ENCODE measurements around the gene CNP.

The CNP gene

DNA sequence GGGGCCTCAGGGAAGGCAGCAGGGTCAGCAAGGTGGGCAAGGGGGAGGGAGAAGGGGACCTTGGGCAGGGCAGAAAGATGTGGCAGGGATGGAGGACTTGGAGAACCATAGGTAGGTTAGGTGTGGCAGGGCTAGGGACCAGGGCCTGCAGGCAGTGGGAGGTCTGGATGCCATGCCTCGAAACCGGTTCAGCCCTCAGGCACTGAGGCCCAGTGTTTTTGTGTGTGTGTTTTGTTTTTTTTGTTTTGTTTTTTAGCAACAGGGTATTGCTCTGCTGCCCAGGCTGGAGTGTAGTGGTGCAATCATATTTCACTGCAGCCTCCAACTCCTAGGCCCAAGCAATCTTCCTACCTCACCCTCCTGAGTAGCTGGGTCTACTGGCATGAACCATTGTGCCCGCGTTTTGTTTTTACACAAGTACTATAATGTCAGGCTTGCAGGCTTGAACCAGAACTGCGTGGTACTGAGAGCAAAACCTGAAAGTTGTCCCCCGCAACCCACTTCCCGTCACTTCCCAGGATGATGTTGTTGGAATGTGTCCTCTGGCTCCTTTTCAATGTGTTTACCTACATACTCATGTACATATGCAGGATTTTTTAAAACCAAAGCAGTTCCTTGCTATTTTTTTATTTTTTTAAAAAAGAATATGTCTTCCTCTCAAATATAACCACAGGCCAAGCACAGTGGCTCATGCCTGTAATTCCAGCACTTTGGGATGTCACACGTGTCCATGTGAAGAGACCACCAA, 23.8 kb upstream of the CNP start:
- DNase-seq: no peak

DNA sequence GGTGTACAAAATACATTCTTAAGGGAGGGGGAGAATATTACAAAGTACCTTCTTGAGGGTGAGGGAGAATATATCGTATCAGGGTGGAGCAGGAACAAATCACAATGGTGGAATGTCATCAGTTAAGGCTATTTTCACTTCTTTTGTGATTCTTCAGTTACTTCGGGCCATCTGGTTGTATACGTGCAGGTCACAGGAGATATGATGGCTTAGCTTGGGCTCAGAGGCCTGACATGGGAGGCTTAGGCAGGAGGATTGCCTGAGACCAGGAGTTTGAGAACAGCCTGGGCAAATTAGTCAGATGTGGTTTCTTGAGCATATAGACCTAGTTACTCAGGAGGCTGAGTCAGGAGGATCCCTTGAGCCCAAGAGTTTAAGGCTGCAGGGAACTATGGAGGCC, 23.1 kb upstream of the CNP start:
- DNase-seq: no peak

- no peak for DNase-seq
Observed at GRCh38 chr17:41944943-41945342, 21.7 kb upstream of the CNP start.

DNA sequence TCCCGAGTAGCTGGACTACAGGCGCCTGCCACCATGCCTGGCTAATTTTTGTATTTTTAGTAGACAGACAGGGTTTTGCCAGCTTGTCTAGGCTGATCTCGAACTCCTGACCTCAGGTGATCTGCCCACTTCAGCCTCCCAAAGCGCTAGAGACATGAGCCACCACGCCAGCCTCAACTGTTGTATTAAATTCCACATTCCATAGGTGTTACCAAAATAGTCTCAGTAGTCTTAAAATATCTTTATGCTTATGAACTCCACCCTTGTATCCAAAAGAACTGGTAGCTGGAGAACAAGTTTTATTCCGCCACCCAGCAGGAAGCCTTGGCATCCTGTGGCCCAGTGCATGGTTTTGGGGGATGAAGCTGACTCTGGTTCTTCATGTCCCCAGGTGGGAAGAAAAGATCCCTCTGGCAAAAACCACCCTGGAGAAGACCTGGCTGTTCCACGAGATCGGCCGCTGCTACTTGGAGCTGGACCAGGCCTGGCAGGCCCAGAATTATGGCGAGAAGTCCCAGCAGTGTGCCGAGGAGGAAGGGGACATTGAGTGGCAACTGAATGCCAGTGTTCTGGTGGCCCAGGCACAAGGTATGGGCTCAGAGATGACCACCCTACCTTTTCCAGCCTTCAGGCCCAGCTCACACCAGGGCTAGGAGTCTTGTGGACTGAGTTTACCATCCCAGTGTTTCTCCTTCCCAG, 17.7 kb upstream of the CNP start:
- no peak for DNase-seq

DNA sequence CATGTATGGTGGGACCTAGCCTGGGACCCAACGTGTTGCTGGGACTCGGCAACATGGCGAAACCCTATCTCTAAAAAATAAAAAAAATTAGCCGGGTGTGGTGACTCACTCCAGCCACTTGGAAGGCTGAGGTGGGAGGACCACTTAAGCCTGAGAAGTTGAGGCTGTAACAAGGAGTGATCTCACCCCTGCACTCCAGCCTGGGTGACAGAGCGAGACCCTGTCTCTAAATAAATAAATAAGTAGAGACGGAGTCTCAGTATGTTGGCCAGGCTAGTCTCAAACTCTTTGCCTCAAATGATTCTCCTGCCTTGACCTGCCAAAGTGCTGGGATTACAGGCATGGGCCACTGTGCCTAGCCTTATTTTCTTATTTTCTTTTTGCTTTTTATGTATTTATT, 10.1 kb upstream of the CNP start:
- DNase-seq: no peak

DNA sequence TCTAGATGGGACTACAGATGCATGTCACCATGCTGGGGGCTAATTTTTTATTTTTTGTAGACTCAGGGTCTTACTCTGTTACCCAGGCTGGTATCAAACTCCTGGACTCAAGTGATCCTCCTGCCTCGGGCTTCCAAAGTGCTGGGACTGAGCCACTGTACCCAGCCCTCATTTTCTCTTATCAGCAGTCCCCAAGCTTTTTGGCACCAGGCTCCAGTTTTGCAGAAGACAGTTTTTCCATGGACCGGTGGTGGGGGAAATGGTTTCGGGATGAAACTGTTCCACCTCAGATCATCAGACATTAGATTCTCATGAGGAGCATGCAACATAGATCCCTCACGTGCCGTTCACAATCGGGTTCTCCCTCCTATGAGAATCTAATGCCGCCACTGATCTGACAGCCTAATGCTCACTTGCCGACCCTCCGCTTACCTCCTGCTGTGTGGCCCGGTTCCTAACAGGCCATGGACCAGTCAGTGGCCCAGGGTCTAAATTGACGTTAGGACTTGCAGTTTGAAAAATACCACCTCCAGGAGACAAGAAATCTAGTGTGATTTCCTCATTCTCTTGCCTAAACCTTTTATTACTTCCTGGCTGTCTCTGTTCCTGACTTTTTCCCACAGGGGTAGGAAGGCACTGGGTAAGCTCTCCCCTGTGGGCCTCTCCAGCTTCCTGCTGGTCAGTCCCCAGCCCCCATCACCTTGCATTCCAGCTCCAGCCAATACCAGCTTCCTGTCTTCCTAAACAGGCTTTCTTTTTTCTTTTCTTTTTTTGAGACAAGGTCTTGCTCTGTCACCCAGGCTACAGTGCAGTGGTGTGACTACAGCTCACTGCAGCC, 9.3 kb upstream of the CNP start:
- DNase-seq: no peak

DNA sequence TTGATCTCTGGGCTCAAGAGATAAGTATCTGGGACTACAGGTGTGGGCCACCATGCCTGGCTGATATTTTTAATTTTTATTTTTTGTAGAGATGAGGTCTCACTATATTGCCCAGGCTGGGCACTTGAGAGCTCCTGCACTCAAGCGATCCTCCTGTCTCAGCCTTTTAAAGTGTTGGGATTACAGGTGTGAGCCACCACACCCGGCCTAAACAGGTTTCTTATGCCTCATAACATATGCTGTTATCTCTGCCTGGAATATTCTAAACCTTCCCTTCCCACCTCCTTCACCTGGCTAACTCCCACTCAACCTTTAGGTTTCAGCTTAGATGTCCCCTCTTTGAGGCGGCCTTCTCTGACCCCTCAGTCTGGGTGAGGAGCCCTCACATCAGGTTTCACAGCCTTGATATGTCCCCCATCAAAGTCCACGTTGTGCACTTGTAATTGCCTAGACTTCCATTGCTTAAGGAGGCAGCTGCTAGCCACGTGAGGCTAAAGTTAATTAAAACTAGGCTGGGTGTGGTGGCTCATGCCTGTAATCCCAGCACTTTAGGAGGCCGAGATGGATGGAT, 8.6 kb upstream of the CNP start:
- DNase-seq: no peak

DNA sequence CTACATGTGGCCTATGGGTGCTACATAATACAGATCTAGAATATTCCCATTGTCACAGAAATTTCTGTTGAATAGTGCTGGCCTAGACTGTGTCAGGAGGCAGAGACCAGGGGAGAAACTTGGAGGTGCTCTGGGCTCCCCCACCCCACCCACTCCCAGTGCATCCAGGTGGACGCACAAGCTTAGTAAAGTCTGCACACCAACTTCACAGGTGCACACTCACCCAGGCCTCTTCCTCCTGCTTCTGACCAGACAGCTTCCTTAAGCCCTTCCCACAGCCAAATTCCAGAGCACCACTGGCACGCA, 7.6 kb upstream of the CNP start:
- DNase-seq: no peak

- DNase-seq: no peak
Observed at GRCh38 chr17:41959336-41960095, 7.1 kb upstream of the CNP start.

- no peak for DNase-seq
Observed at GRCh38 chr17:41962111-41962510, 4.5 kb upstream of the CNP start.

GRCh38 chr17:41962768-41963434, 3.7 kb upstream of the CNP start:
- peak; percentile 73 to 76 for DNase-seq

GRCh38 chr17:41965694-41966462, 717 bp upstream of the CNP start:
- DNase-seq: peak; percentile 65 to 81

DNA sequence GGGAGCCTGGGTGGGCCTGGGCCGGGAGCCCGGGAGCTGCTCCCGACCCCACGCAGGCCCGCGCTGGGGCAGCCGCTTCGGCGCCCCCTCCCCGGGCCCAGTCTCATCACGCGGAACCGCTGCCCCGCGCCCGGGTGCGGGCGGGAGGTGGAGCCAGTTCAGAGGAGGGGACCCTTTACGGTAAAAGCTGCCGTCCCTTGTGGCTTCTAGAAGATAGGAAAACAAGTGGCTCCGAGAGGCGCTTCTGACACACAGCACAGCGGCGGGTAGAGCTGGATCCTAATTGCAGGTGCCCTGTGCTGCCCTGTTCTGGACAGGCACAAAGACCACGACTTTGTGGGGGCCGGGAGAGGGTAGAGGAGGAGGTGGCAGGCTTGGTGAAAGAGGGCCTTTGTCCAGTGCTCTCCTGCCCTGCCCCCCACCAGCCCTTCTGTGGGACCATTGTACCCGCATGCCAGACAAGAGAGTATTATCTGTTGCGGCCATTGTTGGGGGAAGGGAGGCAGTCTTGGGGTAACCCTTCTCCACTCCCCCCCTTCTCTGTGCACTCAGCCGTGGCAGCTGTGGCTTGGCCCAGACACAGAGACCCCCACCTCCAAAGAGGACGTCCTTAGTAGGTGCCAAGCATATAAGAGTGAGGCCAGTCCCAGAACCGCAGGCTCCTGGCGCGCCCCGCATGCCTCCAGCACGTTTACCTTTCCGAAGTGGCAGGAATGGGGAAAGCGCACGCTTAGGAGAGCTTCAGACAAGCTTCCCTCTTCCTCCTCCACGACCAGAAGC, 736 bp downstream of the CNP start:
- DNase-seq: peak in 1 of 2 donors; percentile 32

DNA sequence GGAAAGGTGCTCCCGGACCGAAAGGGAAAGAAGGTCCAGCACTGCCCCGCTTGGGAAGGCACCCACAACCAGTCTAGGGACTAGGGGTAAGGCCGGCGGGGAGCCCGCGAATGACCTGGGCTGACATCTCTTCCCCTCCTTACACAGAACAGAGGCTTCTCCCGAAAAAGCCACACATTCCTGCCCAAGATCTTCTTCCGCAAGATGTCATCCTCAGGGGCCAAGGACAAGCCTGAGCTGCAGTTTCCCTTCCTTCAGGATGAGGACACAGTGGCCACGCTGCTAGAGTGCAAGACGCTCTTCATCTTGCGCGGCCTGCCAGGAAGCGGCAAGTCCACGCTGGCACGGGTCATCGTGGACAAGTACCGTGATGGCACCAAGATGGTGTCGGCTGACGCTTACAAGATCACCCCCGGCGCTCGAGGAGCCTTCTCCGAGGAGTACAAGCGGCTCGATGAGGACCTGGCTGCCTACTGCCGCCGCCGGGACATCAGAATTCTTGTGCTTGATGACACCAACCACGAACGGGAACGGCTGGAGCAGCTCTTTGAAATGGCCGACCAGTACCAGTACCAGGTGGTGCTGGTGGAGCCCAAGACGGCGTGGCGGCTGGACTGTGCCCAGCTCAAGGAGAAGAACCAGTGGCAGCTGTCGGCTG, 1.5 kb downstream of the CNP start:
- no peak for DNase-seq

DNA sequence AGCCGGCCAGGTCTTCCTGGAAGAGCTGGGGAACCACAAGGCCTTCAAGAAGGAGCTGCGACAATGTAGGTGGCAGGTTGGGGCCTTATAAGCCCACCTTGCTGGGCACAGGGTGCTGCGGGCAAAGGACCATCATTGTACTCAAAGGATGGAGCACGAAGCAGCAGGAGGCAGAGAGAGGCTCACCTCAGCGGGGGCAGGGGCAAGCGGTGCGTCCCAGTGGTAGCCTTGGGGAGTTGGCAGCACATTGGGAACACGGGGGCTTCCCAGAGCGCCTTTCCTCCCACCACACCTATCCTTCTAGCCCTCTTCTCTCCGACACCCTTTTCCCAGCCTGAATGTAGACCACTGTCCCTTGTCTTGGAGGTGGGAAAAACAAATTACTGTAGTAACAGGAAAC, 2.1 kb downstream of the CNP start:
- DNase-seq: no peak

DNA sequence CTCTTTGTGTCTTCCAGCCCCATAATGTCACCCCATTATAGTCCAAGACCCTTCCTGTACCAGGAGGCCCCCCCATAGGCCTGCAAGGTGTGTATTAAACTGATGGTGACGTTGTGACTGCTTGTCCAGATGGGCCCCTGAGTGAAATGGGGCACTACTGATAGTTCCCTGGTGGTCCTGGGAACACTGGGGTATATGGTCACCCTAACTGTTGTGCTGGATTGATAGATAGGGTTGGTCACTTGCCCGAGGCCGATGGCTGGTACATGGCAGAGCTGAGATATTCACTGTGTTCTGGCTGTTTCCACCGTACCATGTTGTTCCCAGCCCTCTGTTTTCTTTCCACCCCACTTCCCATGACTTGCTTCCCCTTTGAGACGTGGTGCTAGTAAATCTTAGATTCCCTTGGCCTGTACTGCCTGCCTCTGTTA, 4.3 kb downstream of the CNP start:
- DNase-seq: no peak

DNA sequence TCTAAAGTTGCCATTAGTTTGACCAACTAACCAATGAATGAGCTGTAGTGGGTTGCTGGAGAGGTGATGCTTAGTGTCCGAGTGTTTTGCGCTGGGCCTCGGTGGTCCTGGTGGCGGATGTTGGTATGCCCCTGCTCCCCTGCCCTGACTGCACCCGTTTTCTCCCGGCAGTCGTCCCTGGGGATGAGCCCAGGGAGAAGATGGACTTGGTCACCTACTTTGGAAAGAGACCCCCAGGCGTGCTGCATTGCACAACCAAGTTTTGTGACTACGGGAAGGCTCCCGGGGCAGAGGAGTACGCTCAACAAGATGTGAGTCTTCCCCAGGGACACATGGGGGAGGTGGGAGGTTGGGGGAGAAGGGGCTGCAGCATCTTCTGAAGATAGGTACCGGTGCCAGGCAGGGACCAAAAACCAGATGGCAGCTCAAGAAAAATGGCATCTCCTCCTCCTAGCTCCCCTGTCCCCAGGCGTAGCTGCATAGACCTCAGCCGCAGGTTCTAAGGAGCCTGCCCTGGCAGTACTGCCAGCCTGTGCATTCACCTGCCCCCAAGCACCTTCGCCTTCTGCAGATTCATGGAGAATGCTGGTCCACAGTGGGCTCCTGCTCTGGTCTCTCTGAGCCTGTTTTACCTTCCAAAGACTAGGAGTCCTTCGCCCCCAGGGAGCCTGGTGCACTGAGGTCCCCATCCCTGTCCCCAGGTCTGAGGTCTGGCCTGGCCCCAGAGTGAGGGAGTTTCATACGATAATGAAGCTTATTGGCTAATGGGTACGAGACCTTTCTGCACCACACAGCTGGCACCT, 5.3 kb downstream of the CNP start:
- DNase-seq: no peak

GRCh38 chr17:41972571-41973407, 6.2 kb downstream of the CNP start:
- peak in 1 of 2 donors; percentile 30 for DNase-seq
